Lower leg skin (tissue), 3 donors: ENCODE data around the gene STXBP5L.

Source experiments
- POLR2A ChIP-seq, 2 donors: fragments of 450-650 bp; IDR thresholded peaks; one replicate each; pipeline ENCODE4 v1.6.1; 2016 to 2017; ENCODE audit warnings: antibody characterized with exemption in 2 of 2, mild to moderate bottlenecking in 1 of 2, moderate library complexity in 1 of 2
- TF ChIP-seq, protein P1 (sequence below), 3 donors: fragments of 450-650 bp; IDR thresholded peaks; one replicate each; pipeline ENCODE4 v1.5.1; 2016; ENCODE audit warnings: antibody characterized with exemption in 3 of 3, mild to moderate bottlenecking in 3 of 3, moderate library complexity in 2 of 3

DNA sequence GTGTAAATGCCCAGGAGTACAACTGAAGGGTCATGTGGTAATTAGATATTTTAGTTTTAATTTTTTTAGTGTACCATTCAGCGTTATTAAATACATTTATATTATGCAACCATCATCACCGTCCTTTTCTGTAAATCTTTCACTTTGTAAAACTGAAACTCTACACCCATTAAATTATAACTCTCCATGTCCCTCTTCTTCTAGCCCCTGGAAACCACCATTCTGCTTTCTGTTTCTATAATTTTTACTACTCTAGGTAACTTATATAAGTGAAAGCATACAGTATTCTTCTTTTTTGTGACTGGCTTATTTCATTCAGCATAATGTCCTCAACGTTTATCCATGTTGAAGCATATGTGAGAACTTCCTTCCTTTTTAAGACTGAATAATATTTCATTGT lies 48.1 kb downstream of the STXBP5L start:
- TF ChIP-seq POLR2A (IDR thresholded peaks at IDR 0.05), result no peak
- TF ChIP-seq, protein P1, sequence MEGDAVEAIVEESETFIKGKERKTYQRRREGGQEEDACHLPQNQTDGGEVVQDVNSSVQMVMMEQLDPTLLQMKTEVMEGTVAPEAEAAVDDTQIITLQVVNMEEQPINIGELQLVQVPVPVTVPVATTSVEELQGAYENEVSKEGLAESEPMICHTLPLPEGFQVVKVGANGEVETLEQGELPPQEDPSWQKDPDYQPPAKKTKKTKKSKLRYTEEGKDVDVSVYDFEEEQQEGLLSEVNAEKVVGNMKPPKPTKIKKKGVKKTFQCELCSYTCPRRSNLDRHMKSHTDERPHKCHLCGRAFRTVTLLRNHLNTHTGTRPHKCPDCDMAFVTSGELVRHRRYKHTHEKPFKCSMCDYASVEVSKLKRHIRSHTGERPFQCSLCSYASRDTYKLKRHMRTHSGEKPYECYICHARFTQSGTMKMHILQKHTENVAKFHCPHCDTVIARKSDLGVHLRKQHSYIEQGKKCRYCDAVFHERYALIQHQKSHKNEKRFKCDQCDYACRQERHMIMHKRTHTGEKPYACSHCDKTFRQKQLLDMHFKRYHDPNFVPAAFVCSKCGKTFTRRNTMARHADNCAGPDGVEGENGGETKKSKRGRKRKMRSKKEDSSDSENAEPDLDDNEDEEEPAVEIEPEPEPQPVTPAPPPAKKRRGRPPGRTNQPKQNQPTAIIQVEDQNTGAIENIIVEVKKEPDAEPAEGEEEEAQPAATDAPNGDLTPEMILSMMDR (IDR thresholded peaks at IDR 0.05), result no peak
